ENCODE results near the gene ACD.
"Not testable (repeated sequence)": the region's sequence is repeated elsewhere in the genome, so short reads cannot be mapped to it uniquely, and the experiment has no call there.

ACD gene

GRCh38 chr16:67659675-67660563, at the start of gene ACD:
Gene ACD (minus strand): TSS chr16:67660260. CDS start chr16:67660220, 40 bp downstream.
- DNase-seq, result peak; percentile 54

- DNase-seq, result no peak
Measured at GRCh38 chr16:67709050-67709449, 49.0 kb upstream of the ACD start.

- no peak for DNase-seq
Measured at GRCh38 chr16:67708368-67708771, 48.3 kb upstream of the ACD start.

GRCh38 chr16:67707790-67708189, 47.7 kb upstream of the ACD start:
- DNase-seq, result no peak

GRCh38 chr16:67707210-67707609, 47.1 kb upstream of the ACD start:
- DNase-seq, result no peak

GRCh38 chr16:67704110-67704509, 44.0 kb upstream of the ACD start:
- DNase-seq, result no peak

- DNase-seq, result no peak
Measured at GRCh38 chr16:67703626-67704025, 43.6 kb upstream of the ACD start.

GRCh38 chr16:67702130-67702529, 42.1 kb upstream of the ACD start:
- no peak for DNase-seq

- DNase-seq, result no peak
Measured at GRCh38 chr16:67701420-67701819, 41.4 kb upstream of the ACD start.

GRCh38 chr16:67699265-67699664, 39.2 kb upstream of the ACD start:
- no peak for DNase-seq

- DNase-seq, result peak; percentile 2
Measured at GRCh38 chr16:67697422-67698185, 37.5 kb upstream of the ACD start.

- DNase-seq, result no peak
Measured at GRCh38 chr16:67694611-67695010, 34.6 kb upstream of the ACD start.

- DNase-seq, result not testable (repeated sequence)
Measured at GRCh38 chr16:67693517-67694285, 33.6 kb upstream of the ACD start.

- no peak for DNase-seq
Measured at GRCh38 chr16:67685388-67686112, 25.5 kb upstream of the ACD start.

- DNase-seq, result no peak
Measured at GRCh38 chr16:67683767-67684166, 23.7 kb upstream of the ACD start.

- no peak for DNase-seq
Measured at GRCh38 chr16:67679935-67680897, 20.2 kb upstream of the ACD start.

GRCh38 chr16:67678354-67679023, 18.4 kb upstream of the ACD start:
- no peak for DNase-seq

GRCh38 chr16:67677712-67678111, 17.7 kb upstream of the ACD start:
- DNase-seq, result no peak

- DNase-seq, result no peak
Measured at GRCh38 chr16:67676939-67677338, 16.9 kb upstream of the ACD start.

GRCh38 chr16:67676516-67676915, 16.5 kb upstream of the ACD start:
- no peak for DNase-seq

- DNase-seq, result no peak
Measured at GRCh38 chr16:67675999-67676398, 15.9 kb upstream of the ACD start.
